Peyer's patch (tissue), 4 donors: Measurements from ENCODE around the gene PSMB11.

Experiments
- CTCF ChIP-seq, 6 experiments: fragments of 450-650 bp in 4 of 6; fragments of 200-600 bp in 2 of 6; sonication (generic) in 1 of 6; IDR thresholded peaks; one replicate each; pipeline ENCODE4 v1.5.1; 2017 to 2019; ENCODE audit warnings: antibody characterized with exemption in 6 of 6, mild to moderate bottlenecking in 3 of 6, moderate library complexity in 1 of 6
- POLR2A ChIP-seq, 2 donors: fragments of 450-650 bp; IDR thresholded peaks; one replicate each; pipeline ENCODE4 v1.5.1; 2017; ENCODE audit warnings: antibody characterized with exemption in 2 of 2, mild to moderate bottlenecking in 2 of 2, moderate library complexity in 2 of 2

- TF ChIP-seq POLR2A (IDR thresholded peaks at IDR 0.05): no peak
- no peak for TF ChIP-seq CTCF (IDR thresholded peaks at IDR 0.05)
Observed at GRCh38 chr14:23053426-23053825, 11.4 kb downstream of the PSMB11 start.
